Measurements from ENCODE around the gene KCNAB2. TPM values are rescaled to one million over a fixed set of nuclear protein-coding genes. Genes with fewer than 3 reads are reported as not detected.

Gene KCNAB2
- total RNA-seq, 4 donors from 2014 or later = 10.9 to 12.6 (median 11.7) TPM

DNA sequence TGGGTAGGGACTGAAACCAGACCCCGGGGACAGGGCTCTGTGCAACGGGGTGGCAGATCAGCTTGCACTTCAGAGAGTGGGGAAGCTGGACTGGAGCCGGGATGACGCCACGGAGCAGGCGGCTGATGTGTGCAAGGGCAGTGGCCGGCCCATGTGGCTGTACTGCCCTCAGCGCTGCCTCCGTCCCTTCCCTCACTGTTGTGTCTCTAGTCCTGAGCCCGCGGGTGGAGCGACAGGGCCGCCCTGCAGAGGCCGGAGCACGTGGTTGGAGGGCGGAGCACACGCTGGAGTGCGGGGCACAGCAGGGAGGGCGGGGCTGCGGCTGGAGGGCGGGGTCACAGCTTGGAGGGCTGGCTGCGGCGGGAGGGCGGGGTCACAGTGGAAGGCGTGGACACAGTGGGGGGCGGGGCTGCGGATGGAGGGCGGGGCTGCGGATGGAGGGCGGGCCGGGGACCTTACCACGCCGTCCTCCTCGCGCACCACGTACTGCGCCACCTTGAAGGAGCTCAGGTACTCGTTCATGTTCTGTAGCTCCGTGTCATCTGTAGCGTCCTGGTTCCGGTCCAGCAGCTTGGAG, 82.0 kb downstream of the KCNAB2 start:
- Histone ChIP-seq H3K9me3 (peaks cover 0 to 13% (median 0%) of the 10 kb centered on the region in 3 donors), H3K27ac (no peak overlapping the region), H3K4me3 (peak overlapping the region in 1 of 2 donors; percentile 16), H3K27me3 (peaks cover 20% of the 10 kb centered on the region), H3K4me1 (peaks cover 0 to 11% (median 6%) of the 10 kb centered on the region in 3 donors), H3K36me3 (no peaks in the 10 kb centered on the region)
- 6% methylated on average over 7 of the region's 41 CpGs; no CpG with 5 or more reads in 1 of the 2 donors for WGBS, 2 donors (ENCODE audit: low coverage in 1 of 2)
- ATAC-seq = peak; percentile 65
- TF ChIP-seq POLR2A (IDR thresholded peaks at IDR 0.05) (no peak), CTCF (IDR thresholded peaks at IDR 0.05) (no peak), EP300 (IDR thresholded peaks at IDR 0.05) (no peak), POLR2AphosphoS5 (IDR thresholded peaks at IDR 0.05) (no peak)

DNA sequence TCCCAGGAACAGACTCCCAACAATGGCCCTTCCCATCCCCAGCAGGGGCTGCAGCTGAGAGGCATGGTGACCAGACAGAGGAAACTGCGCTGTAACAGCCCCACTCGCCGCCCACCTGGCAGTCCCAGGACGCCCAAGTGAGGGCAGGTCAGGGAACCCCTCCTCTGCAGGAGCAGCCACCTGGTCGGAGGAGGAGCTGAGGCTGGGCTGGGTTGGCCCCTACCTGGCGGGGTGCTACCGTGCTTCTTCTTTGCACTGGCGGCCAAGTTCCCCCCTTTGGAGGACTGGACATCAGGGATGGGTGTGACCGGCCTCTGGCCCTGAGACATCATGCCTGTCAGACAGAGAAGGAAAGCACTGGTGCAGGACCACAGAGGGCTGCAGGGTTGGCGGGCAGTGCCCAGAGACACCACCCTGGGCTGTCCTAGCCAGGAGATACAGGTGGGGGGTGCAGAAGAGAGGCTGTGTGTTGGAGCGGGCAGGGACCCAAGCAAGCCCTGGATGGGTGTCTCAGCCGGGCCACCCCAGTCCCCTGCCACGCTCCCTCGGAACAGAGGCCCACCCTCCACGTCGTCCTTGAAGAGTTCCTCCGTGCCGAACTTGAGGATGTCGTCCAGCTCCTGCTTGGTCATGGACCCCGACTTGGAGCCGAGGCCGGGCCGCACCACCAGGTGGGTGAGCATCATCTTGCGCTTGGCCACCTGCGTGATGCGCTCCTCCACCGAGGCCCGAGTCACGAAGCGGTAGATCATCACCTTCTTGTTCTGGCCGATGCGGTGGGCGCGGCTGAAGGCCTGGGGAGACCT, 82.8 kb downstream of the KCNAB2 start:
- H3K36me3 ChIP-seq = no peaks in the 10 kb centered on the region
- ATAC-seq = no peak
- peaks cover 0 to 11% (median 6%) of the 10 kb centered on the region in 3 donors for H3K4me1 ChIP-seq
- no peak overlapping the region for H3K4me3 ChIP-seq
- WGBS, 2 donors (ENCODE audit: low coverage in 1 of 2) = 87 to 97% methylated on average over 6 to 8 of the region's 34 CpGs
- TF ChIP-seq CTCF (IDR thresholded peaks at IDR 0.05) (no peak), POLR2AphosphoS5 (IDR thresholded peaks at IDR 0.05) (no peak), POLR2A (IDR thresholded peaks at IDR 0.05) (no peak), EP300 (IDR thresholded peaks at IDR 0.05) (no peak)
- peaks cover 0 to 16% (median 0%) of the 10 kb centered on the region in 3 donors for H3K9me3 ChIP-seq
- H3K27ac ChIP-seq = no peak overlapping the region
- H3K27me3 ChIP-seq = peaks cover 20% of the 10 kb centered on the region

GRCh38 chr1:6129313-6129712, 83.6 kb downstream of the KCNAB2 start:
- Histone ChIP-seq H3K36me3 (no peaks in the 10 kb centered on the region), H3K27me3 (peaks cover 20% of the 10 kb centered on the region), H3K27ac (no peak overlapping the region), H3K9me3 (peaks cover 0 to 16% (median 0%) of the 10 kb centered on the region in 3 donors), H3K4me3 (no peak overlapping the region), H3K4me1 (peaks cover 0 to 11% (median 6%) of the 10 kb centered on the region in 3 donors)
- TF ChIP-seq POLR2A (IDR thresholded peaks at IDR 0.05) (no peak), POLR2AphosphoS5 (IDR thresholded peaks at IDR 0.05) (no peak), EP300 (IDR thresholded peaks at IDR 0.05) (no peak), CTCF (IDR thresholded peaks at IDR 0.05) (no peak)
- ATAC-seq = no peak
- 86 to 90% methylated on average over 2 to 5 of the region's 9 CpGs for WGBS, 2 donors (ENCODE audit: low coverage in 1 of 2)

DNA sequence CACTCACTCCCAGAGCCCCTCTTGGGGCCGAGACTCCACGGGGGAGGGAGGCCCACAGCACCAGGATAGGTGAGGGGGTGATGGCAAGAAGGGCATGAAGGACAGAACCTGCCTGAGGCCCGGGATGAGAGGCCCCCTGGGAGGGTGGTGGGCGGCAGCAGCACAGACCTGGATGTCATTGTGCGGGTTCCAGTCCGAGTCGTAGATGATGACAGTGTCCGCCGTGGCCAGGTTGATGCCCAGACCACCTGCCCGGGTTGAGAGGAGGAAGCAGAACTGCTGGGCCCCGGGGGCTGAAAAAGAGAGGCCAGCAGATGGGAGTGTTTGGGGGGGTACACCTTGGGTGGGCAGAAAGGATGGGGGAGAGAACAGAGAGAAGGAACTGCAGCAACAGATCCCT, 84.3 kb downstream of the KCNAB2 start:
- WGBS, 2 donors (ENCODE audit: low coverage in 1 of 2) = 70% methylated on average over 4 of the region's 11 CpGs; no CpG with 5 or more reads in 1 of the 2 donors
- ATAC-seq = no peak
- Histone ChIP-seq H3K27ac (no peak overlapping the region), H3K27me3 (peaks cover 15% of the 10 kb centered on the region), H3K36me3 (no peaks in the 10 kb centered on the region), H3K4me1 (peaks cover 0 to 11% (median 6%) of the 10 kb centered on the region in 3 donors), H3K9me3 (peaks cover 0 to 16% (median 0%) of the 10 kb centered on the region in 3 donors), H3K4me3 (no peak overlapping the region)
- TF ChIP-seq POLR2AphosphoS5 (IDR thresholded peaks at IDR 0.05) = no peak
- no peak for TF ChIP-seq CTCF (IDR thresholded peaks at IDR 0.05)
